ENCODE measurements around the gene SULT1E1.

SULT1E1 gene

DNA sequence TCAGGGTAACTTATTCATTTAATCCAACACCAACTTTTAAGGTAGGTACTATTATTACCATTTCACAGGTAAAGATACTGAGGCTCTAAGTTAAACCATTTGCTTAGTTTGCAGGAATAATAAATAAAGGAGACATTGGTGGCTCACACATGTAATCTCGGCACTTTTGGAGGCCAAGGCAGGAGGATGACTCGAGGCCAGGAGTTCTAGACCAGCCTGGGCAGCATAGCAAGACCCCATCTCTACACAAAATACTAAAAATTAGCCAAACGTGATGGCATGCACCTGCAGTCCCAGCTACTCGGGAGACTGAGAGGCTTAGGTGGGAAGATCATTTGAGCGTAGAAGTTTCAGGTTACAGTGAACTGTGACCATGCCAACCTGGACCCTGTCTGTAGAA, 37.7 kb downstream of the SULT1E1 start:
- H3K4me3 ChIP-seq (ENCODE audit: low read depth, low read length) = no peak overlapping the region
- in situ Hi-C loops (cut with HindIII; ENCODE audit: low sequenced_read_pairs) = no loop called here
- TF ChIP-seq, protein P1, sequence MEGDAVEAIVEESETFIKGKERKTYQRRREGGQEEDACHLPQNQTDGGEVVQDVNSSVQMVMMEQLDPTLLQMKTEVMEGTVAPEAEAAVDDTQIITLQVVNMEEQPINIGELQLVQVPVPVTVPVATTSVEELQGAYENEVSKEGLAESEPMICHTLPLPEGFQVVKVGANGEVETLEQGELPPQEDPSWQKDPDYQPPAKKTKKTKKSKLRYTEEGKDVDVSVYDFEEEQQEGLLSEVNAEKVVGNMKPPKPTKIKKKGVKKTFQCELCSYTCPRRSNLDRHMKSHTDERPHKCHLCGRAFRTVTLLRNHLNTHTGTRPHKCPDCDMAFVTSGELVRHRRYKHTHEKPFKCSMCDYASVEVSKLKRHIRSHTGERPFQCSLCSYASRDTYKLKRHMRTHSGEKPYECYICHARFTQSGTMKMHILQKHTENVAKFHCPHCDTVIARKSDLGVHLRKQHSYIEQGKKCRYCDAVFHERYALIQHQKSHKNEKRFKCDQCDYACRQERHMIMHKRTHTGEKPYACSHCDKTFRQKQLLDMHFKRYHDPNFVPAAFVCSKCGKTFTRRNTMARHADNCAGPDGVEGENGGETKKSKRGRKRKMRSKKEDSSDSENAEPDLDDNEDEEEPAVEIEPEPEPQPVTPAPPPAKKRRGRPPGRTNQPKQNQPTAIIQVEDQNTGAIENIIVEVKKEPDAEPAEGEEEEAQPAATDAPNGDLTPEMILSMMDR (IDR thresholded peaks at IDR 0.05; ENCODE audit: low read depth, low read length, missing control alignments) = no peak
- no peak for DNase-seq (ENCODE audit: low read depth)

DNA sequence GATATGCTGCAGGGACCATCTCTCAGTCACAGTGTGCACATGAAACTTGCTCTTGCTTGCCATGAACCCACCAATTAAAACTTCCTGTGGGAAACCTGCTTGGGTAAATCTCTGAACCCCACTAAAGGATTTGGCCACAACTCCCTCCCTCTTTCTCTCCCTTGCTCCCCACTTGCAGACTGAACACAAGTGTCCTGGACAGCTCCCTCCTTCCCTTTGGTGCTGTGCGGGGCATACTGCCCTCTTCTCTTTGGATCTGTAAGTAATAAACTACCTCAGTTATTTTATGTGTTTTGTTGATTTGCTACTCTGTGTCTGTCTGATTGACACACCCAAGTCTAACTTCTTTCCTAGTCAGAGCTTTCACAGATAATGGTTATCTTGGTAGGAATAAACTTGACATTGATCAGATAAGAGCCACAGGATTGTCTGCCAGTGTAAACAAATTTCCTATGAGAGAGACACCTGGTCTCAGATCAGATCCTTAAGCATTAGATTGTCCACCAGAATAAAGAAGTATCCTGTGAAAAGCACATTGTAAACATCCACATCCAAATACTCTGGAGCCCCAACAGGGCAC, 41.8 kb downstream of the SULT1E1 start:
- no peak overlapping the region for H3K4me3 ChIP-seq (ENCODE audit: low read depth, low read length)
- TF ChIP-seq, protein P1 (IDR thresholded peaks at IDR 0.05; ENCODE audit: low read depth, low read length, missing control alignments) = no peak
- in situ Hi-C loops (cut with HindIII; ENCODE audit: low sequenced_read_pairs) = no loop called here
- DNase-seq (ENCODE audit: low read depth) = no peak

DNA sequence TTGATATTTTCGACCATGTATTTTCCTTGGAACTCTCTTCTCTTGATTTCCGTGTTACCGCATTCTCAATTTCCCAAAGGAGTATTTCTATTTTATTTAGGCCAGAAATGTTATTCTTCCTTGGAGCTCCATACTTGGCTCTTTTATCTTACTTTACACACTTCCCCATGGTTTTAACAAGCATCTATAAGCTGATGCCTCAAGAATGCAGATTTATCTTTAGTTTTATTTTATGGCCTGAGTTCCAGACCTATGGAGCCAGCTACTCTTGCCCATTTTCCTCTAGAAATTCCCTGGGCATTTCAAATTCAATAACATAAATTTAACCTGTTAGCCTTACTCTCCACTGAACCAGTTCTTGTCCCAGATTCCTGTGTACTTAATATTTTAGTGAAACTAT, 43.7 kb downstream of the SULT1E1 start:
- no peak overlapping the region for H3K4me3 ChIP-seq (ENCODE audit: low read depth, low read length)
- in situ Hi-C loops (cut with HindIII; ENCODE audit: low sequenced_read_pairs) = no loop called here
- no peak for DNase-seq (ENCODE audit: low read depth)
- TF ChIP-seq, protein P1 (IDR thresholded peaks at IDR 0.05; ENCODE audit: low read depth, low read length, missing control alignments) = no peak

DNA sequence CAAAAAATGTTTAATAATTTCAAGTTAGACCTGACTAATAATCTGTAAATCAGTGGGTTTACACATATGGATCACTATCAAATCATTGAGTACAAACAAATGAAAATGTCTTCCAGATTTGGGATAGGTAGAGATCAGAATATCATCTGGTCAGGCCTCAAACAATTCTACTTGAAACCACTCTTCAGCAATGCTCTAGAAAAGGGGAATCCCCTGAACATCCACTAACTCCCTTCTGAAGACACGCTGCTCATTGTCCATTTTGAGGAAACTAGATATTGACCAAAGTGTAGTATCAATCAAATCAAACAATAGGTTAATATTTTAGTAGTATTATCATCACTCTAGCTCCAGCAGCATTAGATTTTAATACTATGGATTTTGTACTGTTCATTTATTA, 46.3 kb downstream of the SULT1E1 start:
- no peak for DNase-seq (ENCODE audit: low read depth)
- TF ChIP-seq, protein P1 (IDR thresholded peaks at IDR 0.05; ENCODE audit: low read depth, low read length, missing control alignments) = no peak
- in situ Hi-C loops (cut with HindIII; ENCODE audit: low sequenced_read_pairs) = no loop called here

DNA sequence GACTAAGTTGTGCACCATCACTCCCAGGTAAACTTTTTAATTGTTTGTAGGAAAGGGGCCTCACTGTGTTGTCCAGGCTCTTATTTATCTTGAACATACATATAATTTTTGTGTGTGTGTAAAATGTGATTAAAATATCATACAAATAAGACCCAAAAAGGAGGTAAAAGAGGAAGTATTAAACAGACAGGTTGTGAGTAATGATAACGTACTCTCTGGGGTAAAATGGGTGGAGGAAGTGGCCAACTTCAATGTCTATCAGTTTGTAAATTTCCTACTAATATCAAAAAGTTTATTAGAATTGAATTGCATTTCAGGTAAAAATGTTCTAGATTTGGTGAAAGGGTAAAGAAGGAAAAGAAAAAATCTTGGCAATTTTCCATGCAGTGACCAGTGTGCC, 48.8 kb downstream of the SULT1E1 start:
- no peak for DNase-seq (ENCODE audit: low read depth)
- in situ Hi-C loops (cut with HindIII; ENCODE audit: low sequenced_read_pairs) = no loop called here
- no peak overlapping the region for H3K4me3 ChIP-seq (ENCODE audit: low read depth, low read length)
- TF ChIP-seq, protein P1 (IDR thresholded peaks at IDR 0.05; ENCODE audit: low read depth, low read length, missing control alignments) = no peak

More for the DNA sequence above, 46.3 kb downstream of the SULT1E1 start:
- H3K4me3 ChIP-seq (ENCODE audit: low read depth, low read length) = no peak overlapping the region

DNA sequence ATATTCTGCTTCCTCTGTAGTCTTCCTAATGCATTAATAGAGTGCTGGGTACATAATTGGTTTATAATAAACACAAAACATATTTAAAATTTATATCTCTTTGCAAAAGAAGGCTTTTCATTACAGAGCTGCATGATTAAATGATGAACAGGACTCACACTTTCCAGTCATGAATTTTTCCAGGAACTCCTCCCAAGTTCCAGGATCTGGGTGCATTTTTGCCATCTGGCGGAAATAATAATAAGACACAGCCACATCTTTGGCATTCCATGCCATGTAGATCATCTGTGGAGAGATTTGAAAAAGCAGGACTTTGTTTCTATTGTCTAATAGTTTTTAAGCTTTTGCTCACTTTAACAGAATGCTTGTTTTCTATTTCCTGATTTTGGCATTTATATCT, 59.3 kb downstream of the SULT1E1 start:
- in situ Hi-C loops (cut with HindIII; ENCODE audit: low sequenced_read_pairs) = no loop called here
- H3K4me3 ChIP-seq (ENCODE audit: low read depth, low read length) = no peak overlapping the region
- DNase-seq (ENCODE audit: low read depth) = no peak
- TF ChIP-seq, protein P1 (IDR thresholded peaks at IDR 0.05; ENCODE audit: low read depth, low read length, missing control alignments) = no peak

All from astrocyte of the cerebellum (primary cell).